Measurements from ENCODE around the gene LMTK2. TPM values are rescaled to one million over a fixed set of nuclear protein-coding genes. Genes with fewer than 3 reads are reported as not detected.

The LMTK2 gene
- total RNA-seq, 1 donor = 7.3 TPM

DNA sequence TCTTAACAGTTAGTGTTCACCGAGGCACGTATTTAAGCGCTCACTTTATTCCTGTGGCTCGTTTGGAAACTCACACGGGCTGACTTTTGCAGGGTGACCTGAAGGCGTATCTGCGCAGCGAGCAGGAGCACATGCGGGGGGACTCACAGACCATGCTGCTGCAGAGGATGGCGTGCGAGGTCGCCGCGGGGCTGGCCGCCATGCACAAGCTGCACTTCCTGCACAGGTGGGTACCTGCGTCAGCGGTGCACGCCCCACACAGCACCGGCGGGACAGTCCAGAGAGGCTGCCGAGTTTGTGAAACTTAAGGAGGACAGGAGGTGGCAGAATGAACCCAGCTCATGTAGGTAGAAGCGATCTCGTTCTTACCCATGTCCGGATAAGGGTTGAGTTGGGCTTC lies 64.8 kb downstream of the LMTK2 start:
- DNase-seq (ENCODE audit: low read depth in 2 of 3, low spot score in 2 of 3) = no peak

- DNase-seq (ENCODE audit: low read depth in 2 of 3, low spot score in 2 of 3) = no peak
Measured at GRCh38 chr7:98174334-98175259, 67.9 kb downstream of the LMTK2 start.

- DNase-seq (ENCODE audit: low read depth in 2 of 3, low spot score in 2 of 3) = no peak
Measured at GRCh38 chr7:98175260-98175940, 68.7 kb downstream of the LMTK2 start.

DNA sequence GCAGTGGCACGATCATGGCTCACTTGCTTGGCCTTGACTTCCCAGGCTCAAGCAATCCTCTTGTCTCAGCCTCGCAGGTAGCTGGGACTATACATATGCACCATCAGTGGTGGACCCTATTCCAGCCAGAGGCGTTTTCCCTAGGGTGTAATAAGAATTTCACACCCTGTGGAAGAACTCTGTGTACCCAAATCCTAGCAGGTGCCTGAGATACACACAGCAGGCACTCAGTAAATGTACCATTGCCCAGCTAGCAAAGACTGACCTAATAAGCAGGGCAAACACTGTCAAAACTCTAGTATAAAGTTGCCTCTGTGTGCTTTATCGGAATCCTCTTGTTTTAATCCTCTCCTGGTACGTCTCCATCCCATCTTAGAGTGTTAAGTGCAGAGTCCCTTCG lies 70.9 kb downstream of the LMTK2 start:
- DNase-seq (ENCODE audit: low read depth in 2 of 3, low spot score in 2 of 3) = no peak

- no peak for DNase-seq (ENCODE audit: low read depth in 2 of 3, low spot score in 2 of 3)
Measured at GRCh38 chr7:98178321-98178720, 71.7 kb downstream of the LMTK2 start.

- DNase-seq (ENCODE audit: low read depth in 2 of 3, low spot score in 2 of 3) = no peak
Measured at GRCh38 chr7:98178762-98179490, 72.3 kb downstream of the LMTK2 start.

- no peak for DNase-seq (ENCODE audit: low read depth in 2 of 3, low spot score in 2 of 3)
Measured at GRCh38 chr7:98180751-98181150, 74.1 kb downstream of the LMTK2 start.

GRCh38 chr7:98185101-98185500 lies 78.4 kb downstream of the LMTK2 start:
- DNase-seq (ENCODE audit: low read depth in 2 of 3, low spot score in 2 of 3) = no peak

DNA sequence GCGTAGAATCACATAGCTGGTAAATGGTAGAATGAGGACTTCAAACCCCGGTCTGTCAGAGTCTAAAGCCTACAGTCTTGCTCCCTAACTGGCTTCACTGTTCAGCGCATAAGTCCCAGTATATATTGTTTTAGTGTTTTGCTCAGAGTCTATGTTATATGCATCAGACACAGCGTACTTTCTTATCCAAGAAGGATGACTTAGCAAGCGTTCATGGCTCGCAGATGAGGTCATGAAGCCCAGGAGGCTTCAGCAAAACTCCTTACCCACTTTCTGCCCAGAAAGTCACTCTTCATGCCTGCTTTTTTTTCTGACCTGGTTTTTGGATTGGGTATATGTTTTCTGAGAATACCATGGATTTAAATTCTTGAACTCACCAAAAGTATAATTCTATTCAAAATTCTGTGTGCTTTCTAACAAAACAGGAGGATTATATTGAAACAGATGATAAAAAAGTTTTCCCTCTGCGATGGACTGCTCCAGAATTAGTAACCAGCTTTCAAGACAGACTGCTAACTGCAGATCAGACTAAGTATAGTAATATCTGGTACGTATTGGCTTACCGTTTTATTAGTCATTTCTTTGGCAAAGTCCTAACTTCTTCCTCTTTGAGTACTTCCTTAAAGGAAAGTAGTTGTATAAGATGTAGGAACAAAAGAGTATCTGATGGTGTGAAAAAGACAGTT lies 79.9 kb downstream of the LMTK2 start:
- no peak for DNase-seq (ENCODE audit: low read depth in 2 of 3, low spot score in 2 of 3)

DNA sequence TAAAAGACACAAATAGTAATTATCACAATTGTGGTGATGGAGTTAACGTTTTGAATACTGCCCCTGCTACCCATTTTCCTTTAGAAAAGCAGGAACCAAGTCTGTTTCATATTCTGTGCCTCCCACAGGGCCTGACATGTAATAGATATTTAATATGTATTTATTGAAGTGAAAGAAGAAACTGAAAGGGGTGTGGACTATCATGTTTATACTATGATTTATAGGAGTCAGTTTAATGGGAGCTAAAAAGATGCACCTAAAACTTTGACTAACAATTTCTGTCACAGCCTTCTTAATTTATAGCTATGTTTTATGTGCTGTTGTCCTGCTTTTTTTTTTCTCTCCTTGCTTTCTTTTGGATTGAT lies 80.5 kb downstream of the LMTK2 start:
- no peak for DNase-seq (ENCODE audit: low read depth in 2 of 3, low spot score in 2 of 3)

- DNase-seq (ENCODE audit: low read depth in 2 of 3, low spot score in 2 of 3) = no peak
Measured at GRCh38 chr7:98189559-98189958, 82.9 kb downstream of the LMTK2 start.

DNA sequence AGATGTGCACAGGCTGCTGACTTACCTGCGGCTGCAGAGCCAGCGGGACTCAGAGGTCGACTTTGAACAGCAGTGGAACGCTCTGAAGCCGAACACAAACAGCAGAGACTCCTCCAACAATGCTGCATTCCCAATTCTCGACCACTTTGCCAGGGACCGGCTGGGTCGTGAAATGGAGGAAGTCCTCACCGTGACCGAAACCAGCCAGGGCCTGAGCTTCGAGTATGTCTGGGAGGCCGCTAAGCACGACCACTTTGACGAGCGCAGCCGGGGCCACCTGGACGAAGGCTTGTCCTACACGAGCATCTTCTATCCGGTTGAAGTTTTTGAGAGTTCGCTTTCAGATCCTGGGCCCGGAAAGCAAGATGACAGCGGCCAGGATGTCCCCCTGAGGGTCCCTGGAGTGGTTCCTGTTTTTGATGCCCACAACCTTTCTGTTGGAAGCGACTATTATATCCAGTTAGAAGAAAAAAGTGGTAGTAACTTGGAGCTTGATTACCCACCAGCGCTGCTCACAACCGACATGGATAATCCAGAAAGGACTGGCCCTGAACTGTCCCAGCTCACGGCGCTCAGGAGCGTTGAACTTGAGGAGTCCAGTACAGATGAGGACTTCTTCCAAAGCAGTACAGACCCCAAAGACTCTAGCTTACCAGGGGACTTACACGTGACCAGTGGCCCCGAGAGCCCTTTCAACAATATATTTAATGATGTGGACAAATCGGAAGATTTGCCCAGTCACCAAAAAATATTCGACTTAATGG lies 85.2 kb downstream of the LMTK2 start:
- no peak for DNase-seq (ENCODE audit: low read depth in 2 of 3, low spot score in 2 of 3)

GRCh38 chr7:98192781-98193457 lies 86.3 kb downstream of the LMTK2 start:
- DNase-seq (ENCODE audit: low read depth in 2 of 3, low spot score in 2 of 3) = no peak

DNA sequence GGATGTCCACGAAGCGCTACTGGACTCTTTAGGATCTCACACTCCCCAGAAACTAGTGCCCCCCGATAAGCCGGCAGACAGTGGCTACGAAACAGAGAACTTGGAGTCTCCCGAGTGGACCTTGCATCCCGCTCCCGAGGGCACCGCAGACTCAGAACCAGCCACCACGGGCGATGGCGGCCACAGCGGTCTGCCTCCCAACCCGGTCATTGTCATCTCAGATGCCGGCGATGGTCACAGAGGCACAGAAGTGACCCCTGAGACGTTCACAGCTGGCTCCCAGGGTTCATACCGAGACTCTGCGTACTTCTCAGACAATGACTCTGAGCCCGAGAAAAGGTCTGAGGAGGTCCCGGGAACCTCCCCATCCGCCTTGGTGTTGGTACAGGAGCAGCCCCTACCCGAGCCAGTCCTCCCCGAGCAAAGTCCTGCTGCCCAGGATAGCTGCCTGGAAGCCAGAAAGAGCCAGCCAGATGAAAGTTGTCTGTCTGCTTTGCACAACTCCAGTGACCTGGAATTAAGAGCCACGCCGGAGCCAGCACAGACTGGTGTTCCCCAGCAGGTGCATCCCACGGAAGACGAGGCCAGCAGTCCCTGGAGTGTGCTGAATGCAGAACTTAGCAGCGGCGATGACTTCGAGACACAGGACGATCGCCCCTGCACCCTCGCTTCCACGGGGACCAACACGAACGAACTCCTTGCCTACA lies 87.0 kb downstream of the LMTK2 start:
- no peak for DNase-seq (ENCODE audit: low read depth in 2 of 3, low spot score in 2 of 3)

DNA sequence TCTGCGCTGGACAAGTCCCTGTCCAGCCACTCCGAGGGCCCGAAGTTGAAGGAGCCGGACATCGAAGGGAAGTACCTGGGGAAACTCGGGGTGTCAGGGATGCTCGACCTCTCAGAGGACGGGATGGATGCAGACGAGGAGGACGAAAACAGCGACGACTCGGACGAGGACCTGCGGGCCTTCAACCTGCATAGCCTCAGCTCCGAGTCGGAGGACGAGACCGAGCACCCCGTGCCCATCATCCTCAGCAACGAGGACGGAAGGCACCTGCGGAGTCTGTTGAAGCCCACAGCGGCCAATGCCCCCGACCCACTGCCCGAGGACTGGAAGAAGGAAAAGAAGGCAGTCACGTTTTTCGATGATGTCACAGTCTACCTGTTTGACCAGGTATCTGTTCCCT lies 87.5 kb downstream of the LMTK2 start:
- DNase-seq (ENCODE audit: low read depth in 2 of 3, low spot score in 2 of 3) = no peak

DNA sequence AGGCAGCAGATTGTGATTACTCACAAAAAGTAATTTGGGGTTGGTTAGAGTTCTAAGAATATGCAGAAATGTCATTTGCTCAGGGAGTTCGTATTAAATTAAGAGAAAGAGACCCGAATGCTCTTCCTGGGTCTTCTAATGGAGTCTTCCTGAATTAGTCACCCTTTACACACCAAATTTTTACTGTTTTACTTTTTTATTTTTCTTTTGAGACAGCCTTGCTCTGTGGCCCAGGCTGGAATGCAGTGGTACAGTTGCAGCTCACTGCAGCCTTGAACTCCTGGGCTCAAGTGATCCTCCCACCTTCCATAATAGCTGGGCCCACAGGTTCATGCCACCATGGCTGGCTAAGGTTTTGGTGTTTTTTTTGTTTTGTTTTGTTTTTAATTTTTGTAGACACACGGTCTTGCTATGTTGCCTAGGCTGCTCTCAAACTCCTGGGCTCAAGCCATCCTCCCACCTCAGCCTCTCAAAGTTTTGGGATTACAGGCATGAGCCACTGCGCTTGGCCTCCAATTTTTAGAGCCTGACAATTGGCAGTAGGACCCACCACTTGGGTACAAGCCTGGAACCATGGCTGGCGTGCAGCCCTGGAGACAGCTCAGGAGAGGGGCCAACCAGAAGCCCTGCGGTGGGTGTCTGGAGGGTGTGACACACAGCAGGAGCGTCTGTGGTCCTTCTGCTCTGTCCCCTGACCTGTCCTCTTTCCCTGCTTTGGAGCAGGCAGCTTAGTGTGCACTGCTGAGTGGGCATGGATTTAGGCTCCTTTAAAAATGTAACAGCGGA lies 88.2 kb downstream of the LMTK2 start:
- DNase-seq (ENCODE audit: low read depth in 2 of 3, low spot score in 2 of 3) = no peak

GRCh38 chr7:98196706-98197605 lies 90.3 kb downstream of the LMTK2 start:
- no peak for DNase-seq (ENCODE audit: low read depth in 2 of 3, low spot score in 2 of 3)
